SH-SY5Y (cell line): ENCODE results near the gene CYBRD1.

ENCODE experiments used
- GATA2 ChIP-seq: IDR thresholded peaks from 2 replicates; pipeline ENCODE4 v1.6.1; 2011; ENCODE audit warnings: mild to moderate bottlenecking, low read depth, low read length
- GATA3 ChIP-seq: IDR thresholded peaks from 2 replicates; pipeline ENCODE4 v1.6.1; 2011; ENCODE audit warnings: low read depth, mild to moderate bottlenecking, low read length, moderate library complexity

DNA sequence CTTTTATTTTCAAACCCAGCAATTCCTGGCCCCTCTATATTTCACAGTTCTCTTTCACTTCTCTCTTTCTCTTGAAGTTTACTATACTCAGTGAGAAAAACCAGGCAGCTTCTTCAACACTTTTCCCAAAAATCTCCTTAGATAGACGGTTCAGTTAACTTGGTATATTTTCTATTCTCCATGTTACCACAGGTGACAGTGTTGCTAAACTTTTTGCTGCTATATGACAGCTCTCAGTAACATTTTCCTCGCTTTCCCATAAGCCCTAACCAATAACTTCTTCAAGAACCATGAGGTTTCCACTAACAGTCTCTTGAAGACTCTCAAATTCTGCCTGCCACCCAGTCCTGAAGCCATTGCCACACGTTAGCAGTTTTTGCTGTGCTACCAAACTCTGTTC is 45.8 kb downstream of the CYBRD1 start:
- TF ChIP-seq GATA2: no peak
- no peak for TF ChIP-seq GATA3
